GF-D8 (cell line): Measurements from ENCODE around the gene ANKH.

Experiments used
- DNase-seq: peaks from one replicate; lab custom pipeline; 2025; lab: John Stamatoyannopoulos, UW

ANKH gene

GRCh38 chr5:14713476-14714390, 157.8 kb downstream of the ANKH start:
- no peak for DNase-seq

DNA sequence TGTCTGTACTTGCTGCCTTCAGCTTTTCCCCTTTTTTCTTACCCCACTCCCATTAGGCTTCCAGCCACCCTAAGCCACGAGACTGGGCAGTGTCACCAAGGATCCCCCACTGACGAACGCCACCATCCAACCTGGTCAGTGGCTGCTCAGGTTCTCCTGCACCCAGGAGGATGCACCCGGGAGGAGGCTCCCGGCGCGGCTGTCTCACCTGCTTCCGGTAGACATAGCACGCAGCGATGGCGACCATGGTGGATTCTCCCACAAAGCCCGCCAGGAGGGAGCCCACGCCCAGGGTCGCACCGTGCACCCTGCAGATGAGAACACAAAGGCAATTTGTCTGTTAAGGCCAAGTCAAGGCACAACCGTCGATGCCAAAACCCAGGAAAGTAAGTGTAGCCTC, 158.9 kb downstream of the ANKH start:
- DNase-seq, result no peak

GRCh38 chr5:14712131-14712530, 159.4 kb downstream of the ANKH start:
- DNase-seq, result no peak

DNA sequence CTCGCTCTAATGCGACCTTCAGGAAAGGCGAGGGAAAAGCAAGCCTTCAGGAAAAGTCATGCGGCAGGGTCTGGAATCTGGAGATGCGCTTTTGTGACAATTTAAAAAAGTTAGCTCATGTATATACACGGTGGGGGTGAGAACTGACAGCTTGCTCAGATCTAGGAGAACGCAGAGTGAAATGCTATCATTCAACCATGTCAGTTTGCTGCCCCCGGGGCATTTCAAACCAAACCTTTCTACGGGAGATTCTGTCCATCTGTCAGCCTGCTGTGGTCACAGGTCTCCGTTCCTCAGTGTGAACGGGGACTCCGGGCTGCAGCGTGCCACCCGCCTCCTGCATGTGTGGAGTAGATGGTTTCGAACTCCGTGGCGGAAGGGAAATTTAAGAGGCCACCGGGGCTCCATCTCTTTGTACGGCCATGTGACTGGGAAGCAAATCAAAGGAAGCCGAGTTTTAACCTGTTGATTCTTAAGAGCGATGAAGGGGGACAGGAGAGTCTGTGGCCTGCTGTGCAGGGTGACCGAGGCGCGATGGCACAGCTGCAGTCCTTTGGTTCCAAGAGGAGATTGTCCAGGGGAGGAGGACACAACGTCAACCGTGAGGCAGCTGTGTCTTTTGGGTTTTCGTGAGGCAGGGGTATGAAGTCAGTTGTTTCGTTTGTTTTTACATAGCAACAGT, 161.1 kb downstream of the ANKH start:
- no peak for DNase-seq

DNA sequence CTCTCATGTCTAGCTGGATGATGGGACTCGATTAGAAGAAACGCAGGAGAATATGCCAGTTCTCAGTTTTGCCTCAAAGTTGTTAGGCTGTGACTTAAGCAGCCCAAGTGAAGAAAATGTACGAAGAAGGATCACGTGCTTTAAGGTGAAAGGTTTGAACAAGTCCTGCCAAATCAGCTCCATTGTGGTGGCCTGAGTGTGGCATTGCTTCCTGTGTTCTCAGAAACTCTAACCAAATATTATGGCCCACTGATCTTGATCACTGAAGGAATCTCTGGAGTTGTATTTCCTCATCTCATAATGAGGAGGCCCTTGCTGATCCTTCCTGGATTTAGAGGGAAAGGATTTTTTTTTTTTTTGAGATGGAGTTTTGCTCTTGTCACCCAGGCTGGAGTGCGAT, 163.0 kb downstream of the ANKH start:
- peak; percentile 24 for DNase-seq

GRCh38 chr5:14707811-14708390, 163.7 kb downstream of the ANKH start:
- no peak for DNase-seq

- DNase-seq, result no peak
These were observed 165.0 kb downstream of the ANKH start for GRCh38 chr5:14706615-14707021.

- no peak for DNase-seq
These were observed 166.0 kb downstream of the ANKH start for GRCh38 chr5:14705556-14705955.

DNA sequence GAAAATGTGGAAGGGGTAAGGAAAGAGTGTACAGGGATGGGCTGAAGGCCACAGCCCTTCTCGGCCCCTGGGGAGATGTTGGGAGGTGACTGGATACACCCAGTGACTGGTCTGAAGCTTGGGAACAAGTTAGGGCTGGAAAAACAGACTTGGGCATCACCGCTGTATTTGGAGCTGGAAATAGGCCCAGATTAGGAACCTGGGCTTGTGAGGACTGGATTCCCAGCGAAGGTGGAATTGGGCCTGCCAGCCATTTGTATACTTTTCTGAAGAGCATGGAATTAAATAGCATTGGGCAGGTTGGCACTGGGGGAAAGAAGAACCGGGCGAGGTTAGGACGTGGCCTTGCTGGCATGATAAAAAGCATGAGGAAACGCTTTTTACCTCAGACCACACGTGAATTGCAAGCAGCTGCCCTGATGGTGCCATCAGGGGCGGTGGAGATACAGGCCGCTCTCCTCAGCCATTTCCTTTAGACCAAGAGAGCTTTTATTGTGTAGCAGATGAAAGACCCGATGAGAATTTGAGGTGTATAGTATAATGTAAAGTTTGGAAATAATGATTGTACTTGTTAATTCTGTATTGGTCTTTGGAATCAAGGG, 169.2 kb downstream of the ANKH start:
- DNase-seq, result no peak

DNA sequence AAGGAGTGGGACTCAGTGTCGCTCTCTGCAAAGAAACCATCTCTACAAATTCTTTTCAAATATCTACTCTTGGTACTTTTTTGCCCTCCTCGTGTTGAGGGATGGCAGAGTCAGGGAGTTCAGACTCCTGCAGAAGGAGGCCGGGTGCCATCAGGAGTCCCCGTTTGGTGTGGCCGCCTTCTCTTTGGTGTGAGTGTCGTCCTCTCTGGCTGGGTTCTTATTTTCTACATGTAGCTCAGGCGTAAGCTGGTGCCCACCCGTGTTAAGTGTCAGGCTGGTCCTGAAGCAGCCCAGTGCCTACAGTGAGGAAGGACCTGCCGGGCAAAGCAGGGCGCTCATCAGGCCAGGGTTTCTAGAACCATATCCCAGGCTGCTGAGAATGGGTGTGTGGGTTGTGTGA, 170.0 kb downstream of the ANKH start:
- no peak for DNase-seq

- DNase-seq, result peak; percentile 59
These were observed 170.8 kb downstream of the ANKH start for GRCh38 chr5:14700478-14701436.

GRCh38 chr5:14699807-14700400, 171.7 kb downstream of the ANKH start:
- peak; percentile 66 for DNase-seq

DNA sequence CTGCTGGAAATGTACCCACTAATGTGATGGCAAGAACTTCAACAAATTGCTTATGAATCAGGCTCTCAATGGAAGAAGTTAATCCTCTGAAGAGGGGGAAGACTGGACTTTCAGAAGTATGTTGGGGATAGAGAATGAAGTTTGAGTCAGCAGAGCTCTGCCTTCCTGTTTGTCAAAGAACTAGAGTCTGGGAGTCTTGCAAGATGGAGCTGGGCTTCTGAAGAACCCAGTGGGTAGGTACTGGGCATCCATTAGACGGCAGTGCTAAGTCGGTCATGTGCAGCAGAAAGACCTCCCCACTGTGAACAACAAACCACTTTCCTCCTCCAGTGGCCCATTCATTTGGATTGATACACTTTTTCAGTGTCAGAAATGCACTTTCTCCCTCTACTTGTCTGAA, 172.4 kb downstream of the ANKH start:
- no peak for DNase-seq

GRCh38 chr5:14698495-14698894, 173.1 kb downstream of the ANKH start:
- DNase-seq, result no peak

GRCh38 chr5:14696851-14697250, 174.7 kb downstream of the ANKH start:
- no peak for DNase-seq

DNA sequence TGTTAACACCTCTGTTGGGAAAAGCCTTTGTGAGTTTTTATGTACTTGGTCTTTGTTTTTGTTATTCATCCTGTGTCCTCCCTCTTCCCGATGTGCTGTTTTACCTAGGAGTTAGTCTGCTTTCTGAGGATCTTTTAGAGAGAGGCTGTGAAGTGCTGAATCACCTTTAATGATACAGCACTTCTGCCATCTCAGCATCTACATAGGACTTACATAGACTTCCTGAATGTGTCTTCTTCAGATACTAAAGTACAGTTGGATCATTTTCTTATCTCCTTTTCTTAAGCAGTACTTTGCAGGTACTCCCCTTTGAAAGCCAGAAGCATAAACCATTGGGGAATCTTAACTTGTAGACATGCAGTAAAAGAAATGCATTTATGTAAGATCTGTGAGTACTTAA, 175.5 kb downstream of the ANKH start:
- DNase-seq, result no peak

DNA sequence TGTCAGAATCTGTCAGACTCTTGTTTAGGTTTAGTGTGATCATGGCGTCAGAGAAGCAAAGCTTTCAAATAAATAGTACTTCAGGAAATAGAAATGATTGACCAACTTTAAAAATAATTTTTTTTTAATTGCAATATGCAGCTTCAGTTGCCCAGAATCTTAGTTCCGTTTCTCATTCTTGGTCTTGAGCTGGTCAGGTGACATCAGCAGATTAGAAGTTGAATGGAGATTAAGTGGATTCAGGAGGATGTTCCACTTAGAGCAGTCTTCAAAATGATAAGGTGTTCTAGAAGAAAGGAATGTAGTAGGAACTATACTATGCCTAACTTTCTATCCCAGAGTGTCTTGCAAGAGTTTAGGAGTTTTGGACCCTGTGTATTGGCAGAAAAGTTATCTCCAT, 176.4 kb downstream of the ANKH start:
- no peak for DNase-seq

DNA sequence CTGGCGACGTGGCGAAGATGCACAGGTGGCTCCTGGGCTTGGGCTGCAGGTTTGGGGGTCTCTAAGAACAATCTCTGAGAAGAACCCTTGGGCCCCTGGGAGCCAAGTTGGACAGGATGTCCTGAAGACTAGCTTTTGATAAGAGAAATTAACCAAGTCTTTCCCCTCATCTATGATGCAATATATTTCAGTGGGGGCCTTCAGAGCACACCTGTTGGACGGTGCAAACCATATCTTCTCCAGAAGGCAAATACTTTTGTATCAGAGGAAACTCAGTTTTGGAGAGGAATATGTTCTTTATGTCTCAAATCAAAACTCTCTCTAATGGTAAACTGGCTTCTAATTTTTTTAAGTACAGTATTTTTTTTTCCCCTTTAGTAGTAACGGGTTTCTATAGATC, 178.5 kb downstream of the ANKH start:
- no peak for DNase-seq

GRCh38 chr5:14687023-14687665, 184.4 kb downstream of the ANKH start:
- DNase-seq, result no peak

- no peak for DNase-seq
These were observed 185.1 kb downstream of the ANKH start for GRCh38 chr5:14686517-14686916.

GRCh38 chr5:14685757-14686156, 185.8 kb downstream of the ANKH start:
- DNase-seq, result no peak
